NCI-H748 (cell line): Measurements from ENCODE around the gene USP12.
"Not testable (repeated sequence)": the region's sequence is repeated elsewhere in the genome, so short reads cannot be mapped to it uniquely, and the experiment has no call there.

Source experiments
- DNase-seq: peaks from one replicate; lab custom pipeline; 2025; ENCODE audit not compliant: unreplicated experiment; lab: John Stamatoyannopoulos, UW

Gene USP12

DNA sequence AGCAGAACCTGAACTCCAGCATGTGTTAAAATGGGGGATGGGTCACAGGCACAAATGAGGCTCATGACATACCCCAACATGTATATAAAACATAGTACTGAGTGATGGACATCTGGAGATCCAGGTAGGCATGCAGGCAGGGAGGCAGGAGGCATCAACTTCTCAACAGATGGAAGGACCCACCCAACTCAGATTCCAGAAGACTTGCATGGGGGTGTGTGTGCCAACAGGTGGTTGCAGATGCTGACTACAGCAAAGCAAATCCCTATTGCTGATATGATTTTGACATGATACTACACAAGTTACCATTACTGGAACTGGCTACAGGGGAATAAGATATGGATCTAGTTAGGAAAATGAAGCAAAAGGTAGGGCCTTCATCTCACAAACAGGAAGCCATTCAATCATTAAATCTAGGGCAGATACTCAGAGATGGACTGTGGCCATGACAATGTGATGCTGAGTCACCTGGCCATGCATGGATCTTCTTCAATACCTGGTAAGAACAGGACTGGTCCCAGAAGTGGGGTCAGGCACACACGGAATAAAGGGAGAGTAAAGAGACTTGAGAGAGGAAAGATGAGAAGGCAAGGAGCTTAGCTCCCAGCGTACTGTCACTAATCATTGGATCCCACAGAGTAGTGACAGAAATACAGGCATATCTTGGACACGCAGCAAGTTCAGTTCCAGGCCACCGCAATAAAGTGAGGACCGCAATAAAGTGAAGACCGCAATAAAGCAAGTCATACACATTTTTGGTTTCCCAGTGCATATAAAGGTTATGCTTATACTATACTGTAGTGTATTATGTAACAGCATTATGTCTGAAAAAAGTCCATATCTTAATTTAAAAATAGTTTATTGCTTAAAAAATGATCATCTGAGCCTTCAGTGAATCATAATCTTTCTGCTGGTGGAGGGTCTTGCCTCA is 91.3 kb downstream of the USP12 start:
- no peak for DNase-seq

DNA sequence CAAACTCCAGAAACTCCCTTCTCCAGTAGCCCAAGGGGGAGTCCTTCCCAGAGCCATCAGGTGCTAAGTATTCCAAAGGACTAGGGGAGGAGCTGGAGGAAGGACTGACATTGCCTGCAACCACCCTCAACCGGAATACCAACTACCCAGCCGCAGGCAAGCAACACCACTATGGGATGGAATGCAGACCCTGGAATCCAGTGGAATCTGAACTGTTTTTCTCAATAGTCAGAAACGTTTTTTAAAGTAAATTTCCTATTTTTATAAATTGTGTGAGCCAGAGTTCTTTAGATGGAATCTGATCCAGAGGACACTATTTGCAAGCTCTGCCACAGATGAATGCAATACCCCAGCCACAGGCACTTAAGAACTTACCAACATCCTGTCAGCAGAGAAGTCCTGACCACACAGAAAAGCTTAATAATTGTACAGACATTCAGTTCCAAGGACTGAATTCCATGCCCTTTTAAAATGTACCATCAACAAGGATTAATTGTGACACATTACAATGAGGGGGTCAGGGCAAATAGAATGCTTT is 92.1 kb downstream of the USP12 start:
- no peak for DNase-seq

DNA sequence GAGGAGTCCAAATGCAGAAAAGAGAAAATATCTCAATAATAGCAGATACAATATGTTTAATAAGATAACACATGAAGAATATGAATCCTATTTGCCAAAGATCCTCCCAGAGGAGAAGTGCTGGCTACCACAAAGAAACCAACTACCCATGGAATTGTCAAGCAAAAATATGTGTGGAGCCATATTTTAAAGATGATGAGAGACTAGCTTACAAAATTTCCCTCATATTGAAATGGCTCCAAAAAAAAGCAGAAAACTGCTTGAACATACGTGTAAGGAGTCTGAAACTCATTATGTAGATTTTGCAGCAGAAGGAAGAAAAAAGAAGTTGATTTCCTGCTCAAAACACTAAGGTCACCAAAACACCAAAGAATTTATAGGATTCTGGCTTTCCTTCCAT is 94.2 kb downstream of the USP12 start:
- DNase-seq, result no peak

DNA sequence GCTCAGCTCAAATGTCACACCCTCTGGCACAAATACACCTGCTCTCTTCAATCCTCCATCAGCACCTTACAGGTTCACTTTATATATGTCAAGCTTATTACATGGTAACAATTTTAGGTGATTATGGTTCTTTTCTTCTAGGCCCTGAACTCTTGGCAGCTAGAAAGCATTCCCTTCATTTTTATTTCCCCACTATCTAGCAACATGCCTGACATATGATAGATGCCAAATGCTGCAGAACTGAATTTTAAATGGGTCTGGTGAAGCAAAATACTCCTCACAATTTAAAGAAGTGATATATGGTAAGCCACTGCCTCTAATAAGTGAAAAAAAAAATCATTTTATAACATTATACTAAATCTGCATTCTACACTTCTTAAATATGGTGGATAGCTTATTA is 95.2 kb downstream of the USP12 start:
- DNase-seq, result peak; percentile 91

DNA sequence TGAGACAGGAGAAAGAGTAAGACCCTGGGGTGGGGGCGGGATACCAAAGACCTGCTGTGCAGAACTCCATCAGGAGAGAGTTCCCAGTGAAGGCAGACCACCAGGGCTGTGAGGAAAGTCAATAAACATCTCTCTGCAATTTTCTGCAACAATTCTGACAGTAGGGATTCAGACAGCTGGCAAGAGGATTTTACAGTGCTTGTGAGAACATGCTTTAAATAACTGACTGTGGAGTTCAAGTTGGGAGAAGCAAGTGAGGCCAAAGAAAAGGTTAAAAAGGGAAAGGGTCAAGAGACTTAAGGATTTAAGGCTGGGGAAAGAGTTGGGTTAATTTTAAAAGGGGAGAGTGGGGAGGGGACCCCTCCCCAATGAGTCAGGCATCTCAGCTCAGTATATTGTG is 98.4 kb downstream of the USP12 start:
- no peak for DNase-seq

DNA sequence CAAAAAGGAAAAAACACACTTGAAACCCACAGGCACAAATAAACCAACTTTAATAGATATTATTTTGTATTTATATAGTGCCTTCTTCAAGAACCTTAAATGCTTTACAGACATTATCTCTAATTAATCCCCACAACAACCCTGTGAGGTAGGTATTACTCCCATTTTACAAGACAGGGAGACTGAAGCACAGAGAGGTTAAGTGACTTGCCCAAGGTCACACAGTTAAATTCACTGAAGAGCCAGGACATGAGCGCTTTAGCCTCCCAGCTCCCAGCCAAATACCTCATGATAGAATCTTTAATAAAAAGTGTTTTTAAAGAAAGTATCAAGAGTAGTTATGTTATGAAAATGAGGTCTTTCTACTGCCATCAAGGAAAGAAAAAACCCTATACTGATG is 105.5 kb downstream of the USP12 start:
- DNase-seq, result not testable (repeated sequence)

DNA sequence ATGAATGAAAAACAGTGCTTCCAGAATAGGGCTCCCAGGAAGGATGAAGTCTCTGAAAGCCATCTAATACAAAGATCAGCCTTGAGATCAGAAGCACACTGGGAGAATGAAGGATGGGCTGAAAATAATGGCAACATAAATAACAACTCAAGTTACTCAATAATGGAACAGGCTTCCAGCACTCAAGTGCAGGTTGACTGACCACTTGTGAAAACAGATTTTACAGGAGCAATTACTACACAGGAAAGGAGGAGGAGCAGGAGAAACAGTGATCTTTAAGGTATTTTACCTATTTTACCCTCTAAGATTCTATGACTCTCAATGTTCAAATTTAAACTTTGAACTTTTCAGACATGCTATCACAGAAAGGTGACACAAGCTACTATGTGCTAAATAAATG is 106.0 kb downstream of the USP12 start:
- DNase-seq, result peak; percentile 42

DNA sequence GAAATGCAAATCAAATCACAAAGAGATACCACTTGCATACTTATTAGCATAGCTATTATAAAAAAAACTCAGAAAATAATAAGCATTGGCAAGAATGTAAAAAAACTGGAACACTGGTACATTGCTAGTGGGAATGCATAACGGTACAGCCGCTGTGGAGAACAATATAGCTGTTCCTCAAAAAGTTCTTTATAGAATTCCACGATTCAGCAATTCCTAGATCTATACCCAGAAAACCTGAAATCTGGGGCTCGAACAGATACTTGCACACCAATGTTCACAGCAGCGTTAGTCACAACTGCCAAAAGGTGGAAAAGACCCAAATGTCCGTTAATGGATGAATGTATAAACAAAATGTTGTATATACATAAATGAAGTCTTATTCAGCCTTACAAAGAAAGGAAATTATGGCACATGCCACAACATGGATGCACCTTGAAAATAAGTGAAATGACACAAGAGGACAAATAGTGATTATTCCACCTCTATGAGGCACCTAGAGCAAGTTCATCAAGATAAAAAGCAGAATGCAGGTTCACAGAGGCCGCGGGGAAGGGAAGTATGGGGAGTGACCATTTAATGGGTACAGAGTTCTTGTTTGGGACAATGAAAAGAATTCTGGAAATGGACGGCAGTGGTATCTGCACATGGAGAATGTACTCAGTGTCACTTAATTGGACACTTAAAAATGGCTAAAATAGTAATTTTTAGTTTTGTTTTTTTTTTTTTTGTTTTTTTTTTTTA is 107.2 kb downstream of the USP12 start:
- DNase-seq, result no peak

DNA sequence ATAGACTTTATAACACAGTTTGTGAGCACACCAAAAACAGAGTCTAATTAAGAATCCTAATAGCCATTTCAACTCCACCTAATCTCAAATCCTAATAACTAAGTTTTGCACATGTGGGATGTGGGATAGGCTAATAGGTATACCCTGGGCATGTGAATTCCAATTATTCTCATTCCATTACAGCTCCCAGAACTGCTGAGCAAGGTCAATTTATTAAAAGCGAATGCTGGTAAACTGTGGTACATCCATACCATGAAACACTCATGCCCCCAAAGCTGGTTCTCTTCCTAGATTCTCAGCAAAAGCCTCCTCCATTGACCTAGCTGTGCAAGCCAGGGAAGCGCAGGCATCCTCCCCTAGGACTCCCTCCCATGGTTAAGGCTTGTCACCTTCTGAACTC is 113.8 kb downstream of the USP12 start:
- DNase-seq, result no peak

DNA sequence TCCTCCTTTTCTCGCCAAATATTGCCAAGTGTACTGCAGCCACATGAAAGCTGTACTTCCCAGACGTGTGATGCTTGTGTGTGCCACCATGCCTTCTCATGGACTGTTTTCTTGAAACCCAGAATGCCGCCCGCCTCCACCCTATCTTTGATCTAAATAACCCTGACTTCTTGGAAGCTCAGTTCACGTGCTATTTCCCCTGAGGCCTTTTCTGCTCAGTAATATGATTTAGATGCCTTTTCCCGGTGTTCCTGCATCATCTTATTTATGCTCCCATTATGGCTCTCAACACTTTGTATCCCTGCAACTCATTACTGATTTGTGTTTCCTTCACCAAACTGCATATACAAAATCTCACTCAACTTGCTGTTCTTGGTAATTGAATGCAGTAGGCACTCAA is 116.1 kb downstream of the USP12 start:
- DNase-seq, result no peak

DNA sequence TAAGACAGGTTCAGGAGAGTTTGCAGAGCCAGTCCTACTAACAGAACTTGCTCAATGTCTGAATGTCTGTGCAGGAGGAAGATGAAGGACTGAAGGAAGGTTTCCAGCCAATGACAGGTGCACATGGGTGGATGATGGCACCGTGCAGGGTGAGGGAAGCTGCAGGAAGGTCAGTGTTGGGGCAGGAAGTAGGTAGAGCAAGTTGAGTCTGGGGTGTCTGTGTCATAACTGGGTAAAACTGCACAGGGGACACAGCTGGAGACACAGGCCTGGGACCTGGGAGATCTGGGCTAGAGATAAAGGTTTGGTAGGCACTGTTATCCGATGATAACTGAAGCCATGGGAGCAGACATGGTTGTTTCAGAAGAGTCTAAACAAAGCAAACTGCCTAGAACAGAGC is 116.9 kb downstream of the USP12 start:
- DNase-seq, result no peak

DNA sequence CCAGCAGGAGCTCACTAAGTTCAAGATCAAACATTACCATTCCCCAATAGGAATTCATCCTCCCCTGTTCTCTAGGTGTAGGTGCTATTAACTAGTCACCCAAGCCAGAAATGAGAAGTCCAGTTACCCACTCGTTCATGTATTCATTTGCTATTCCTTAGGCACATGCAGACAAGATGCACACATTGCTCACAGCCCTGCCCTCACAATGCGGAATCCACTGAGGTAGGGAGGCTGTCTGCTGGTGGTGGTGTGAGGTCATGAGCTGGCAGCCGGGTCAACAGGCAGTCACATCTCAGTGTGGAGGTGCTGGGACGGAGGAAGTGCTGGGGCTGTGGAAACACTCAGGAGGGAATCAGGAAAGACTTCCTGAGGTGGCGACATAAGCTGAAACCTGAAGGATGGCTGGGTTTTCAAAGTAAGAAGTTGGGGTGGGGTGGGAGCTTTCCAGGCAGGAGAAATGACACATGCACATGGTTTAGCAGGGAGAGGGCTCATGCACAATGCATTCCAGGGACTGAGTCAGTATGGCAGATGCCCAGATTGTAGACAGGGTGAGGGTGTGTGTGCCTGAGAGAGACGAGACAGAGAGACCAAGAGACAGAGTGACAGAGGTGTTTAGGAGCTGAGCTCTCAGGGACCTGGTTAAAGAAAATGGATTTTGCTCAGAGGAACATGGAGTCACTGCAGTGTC is 117.6 kb downstream of the USP12 start:
- no peak for DNase-seq

DNA sequence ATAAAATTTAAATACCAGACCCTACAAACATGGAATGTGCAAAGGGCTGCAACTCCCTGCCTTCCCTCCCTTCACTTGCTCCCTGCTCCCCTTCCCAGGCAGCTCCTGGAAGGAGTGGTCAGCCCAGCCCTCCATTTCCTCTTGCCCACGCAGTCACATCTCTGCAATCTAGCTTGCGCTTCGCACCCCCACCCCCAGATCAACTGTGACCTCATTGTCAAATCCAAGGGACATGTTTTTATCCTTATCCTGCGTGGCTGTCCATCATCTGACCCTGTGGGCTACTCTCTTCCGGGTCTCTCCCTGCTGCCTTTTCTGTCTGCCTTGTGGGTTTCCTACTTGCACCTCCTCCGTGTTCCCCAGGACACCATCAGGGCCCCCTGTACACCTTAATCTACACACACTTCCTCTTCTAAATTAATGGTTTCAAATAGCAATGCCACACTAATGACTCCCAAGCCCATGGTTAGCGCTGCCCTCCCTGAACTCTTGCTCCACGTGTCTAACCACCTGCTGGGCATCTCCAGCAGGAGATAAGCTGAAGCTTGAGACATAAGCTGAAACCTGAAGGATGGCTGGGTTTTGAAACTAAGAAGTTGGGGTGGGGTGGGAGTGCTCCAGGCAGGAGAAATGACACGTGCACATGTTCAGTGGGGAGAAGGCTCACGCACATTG is 118.3 kb downstream of the USP12 start:
- peak; percentile 40 for DNase-seq

DNA sequence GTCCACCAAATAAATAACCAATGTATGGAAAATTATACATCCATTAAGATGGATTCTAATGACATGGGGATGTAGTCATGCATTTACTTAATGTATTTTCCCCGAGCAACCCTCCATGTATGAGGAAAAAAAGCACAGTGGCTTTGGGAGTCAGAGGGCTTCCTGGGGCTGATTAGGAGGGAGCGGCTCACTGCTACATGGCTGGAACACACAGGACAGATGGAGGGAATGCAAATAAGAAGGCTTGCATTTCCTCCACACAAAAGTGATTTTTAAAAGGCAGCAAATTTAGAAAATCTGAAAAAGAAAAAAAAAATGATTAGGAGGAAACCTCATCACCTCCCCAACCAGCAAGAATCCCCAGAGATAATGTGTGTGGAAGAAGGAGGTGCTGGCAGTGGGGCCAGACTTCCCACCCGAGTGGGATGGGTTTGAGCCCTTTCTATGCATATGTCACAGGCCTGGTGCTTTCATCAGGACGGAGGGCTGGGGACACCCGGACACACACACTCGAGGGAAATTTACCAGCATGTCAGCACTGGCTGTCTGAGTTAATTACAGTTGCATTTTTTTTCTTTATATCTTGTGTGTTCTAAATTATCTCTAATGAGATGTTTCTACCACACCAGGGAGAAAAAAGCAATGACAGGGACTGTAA is 118.9 kb downstream of the USP12 start:
- no peak for DNase-seq

DNA sequence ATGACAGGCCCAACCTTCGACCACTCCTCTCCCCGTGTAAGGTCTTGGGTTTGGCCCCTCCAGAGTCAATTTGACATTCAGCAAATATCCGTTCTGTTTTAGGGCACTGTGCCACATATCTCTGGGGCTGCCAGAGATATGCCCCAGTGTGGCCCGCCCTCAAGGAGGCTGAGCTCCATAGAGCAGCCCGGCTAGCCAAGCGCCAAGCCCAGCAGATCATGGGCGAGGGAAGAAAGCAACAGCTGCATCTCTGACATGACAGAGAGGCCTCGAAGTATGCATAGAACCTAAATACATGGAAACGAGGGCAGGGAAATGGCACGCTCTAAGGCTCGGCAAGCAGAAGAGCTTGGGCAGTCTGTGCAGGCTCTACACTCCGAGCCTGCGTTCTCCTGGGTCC is 124.5 kb downstream of the USP12 start:
- no peak for DNase-seq

DNA sequence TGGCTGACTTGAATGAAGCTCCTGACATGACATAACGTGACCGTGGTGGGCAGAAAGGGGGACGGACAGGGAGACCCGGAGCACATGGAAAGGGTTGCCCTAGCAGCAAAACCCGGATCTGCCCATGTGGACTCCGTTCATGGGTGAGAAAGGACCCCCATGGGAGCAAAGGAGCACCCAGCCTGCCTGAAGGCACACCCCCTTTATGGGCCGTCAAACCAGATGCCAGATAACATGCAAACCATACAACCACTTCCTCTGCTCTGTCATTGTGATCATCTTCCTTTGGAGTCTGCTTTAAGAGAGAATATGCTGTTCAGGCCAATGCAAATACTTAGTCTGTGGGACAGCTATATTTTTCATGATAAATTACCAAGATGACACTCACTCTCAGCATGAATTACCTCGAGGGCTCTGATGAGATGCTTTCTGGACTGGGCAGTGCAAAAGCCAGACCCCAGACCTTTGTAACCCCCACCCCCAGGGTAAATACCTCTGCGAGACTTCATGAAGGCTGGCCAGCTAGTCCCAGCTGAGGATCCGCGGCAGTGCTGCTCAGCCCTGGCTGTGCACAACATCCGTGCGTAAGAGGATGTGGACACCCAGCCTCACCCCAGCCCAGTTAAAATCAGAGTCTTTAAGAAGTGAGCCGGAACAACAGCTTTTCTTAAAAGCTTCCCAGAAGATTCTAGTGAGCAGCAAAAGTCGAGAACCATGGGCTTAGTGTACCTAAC is 126.6 kb downstream of the USP12 start:
- DNase-seq, result no peak

DNA sequence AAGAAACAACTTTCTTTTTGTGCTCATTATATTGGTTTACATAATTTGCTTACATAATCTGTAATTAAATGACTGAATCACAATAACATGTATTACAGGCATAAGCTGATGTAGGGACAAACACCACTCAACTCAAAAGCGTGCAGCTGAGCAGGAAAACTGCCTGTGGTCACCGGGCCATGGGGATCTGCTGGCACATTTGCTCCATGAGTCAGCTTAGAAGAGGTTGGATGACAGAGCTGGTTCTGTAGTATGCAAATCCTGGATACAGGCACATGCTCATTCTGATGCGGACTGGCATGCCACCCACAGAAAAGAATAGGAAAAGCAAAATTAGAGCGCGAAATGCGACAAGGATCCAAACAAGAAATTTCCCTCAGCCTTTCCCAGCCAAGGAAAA is 128.6 kb downstream of the USP12 start:
- DNase-seq, result no peak

DNA sequence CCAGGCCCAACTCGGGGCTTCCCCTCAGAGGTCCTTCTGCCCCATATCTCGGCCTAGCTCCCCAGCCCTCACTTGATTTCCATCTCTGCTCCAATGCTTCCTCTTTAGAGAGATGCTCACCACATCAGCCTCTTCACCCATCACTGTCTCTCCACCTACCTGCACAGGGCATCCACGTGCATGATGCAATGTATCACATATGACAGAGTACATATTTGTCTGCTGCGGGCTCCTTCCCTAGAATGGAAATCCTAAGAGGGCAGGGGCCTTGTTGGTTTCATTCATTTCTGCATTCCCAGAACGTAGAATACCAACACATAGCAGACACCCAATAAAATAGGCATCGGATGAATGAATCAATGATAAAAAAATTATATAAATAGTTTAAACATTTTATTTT is 130.3 kb downstream of the USP12 start:
- DNase-seq, result no peak

DNA sequence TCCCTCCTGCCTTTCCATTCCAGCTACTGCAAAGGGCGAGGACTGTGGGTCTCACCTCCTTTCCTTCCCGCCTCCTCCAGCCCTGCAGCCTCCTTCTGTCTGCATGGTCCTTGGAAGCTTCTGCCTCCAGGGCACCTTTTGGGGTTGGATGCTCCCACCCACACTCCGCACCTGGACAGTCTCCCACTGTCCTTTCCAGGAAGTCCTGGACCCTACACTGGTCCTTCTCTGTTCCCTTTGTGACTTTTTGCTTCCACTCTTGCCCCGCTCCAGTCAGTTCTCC is 130.8 kb downstream of the USP12 start:
- DNase-seq, result no peak

DNA sequence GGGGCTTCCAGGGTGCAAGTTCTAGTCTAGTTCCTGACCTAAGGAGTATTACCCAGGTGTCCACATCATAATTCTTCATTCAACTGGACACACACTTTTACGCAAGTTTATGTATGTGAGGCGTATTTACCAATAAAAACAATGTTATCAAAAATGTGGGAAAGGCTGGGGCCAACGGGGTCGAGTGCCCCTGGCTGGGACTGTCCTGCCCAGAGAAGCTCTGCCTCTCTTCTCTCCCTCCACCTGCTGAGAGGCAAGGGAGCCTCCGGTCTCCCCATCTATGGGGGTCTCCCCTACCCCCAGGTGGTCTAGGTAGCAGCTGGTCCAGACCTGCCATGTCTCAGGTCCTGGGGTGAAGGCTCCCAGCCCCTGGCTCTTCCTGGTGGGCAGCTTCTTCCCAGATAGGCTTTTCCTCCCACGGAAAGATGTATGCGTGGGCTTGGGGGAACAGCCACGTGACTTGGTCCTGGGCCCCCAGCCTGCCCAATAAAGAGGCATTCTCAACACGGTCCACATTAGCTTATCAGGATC is 132.4 kb downstream of the USP12 start:
- DNase-seq, result no peak
